Fibroblast of skin of right quadriceps (primary cell): ENCODE data around the gene NPS.

Source experiments
- DNase-seq: peaks from one replicate; pipeline ENCODE4 v3.0.0-alpha.2; 2013

Gene NPS, protein sequence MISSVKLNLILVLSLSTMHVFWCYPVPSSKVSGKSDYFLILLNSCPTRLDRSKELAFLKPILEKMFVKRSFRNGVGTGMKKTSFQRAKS

DNA sequence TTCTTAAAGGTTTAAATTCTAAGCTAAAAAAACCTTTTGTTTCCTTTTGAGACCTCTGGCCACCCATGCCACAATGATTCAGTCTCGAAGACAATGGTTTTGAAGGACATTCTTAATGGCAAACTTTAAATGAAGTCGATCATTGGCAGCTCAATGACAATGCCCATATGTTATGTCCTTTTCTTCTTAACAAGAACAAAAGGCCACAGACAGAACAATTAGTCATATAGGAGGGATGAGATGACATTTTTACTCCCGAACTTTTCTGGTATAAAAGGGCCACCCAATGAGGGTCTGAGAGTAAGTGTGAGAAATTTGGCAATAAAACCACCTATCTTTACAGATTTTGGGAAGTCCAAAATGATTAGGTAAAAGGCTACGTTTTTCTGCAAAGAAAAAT is at the start of gene NPS:
NPS (plus strand) TSS at position 301 of the 400 bp plus-strand sequence; CDS start at position 361, 60 bp downstream.
- DNase-seq: no peak

GRCh38 chr10:127500127-127500526 is 49.0 kb upstream of the NPS start:
- no peak for DNase-seq

- DNase-seq: no peak
Observed at GRCh38 chr10:127506094-127506493, 43.0 kb upstream of the NPS start.

DNA sequence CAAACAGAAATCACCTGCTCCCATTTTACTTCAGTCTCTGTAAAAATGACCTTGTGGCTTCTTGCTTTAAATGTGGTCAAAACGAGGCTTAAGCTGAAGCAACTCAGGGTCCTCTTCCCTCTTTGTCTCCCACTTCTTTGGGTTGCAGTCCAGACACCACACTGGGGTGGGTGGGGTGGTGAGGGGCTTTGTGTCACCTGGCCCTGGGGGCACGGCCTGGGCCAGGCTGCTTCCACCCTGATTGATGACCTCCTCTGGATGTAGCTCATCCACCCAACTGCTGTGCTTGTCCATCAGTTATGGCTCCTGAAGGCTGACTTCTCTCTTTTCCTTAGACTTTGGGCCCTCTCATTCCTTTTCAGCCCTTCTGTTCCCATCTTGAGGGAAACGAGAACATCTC is 26.8 kb upstream of the NPS start:
- no peak for DNase-seq

- no peak for DNase-seq
Observed at GRCh38 chr10:127523476-127523875, 25.6 kb upstream of the NPS start.

DNA sequence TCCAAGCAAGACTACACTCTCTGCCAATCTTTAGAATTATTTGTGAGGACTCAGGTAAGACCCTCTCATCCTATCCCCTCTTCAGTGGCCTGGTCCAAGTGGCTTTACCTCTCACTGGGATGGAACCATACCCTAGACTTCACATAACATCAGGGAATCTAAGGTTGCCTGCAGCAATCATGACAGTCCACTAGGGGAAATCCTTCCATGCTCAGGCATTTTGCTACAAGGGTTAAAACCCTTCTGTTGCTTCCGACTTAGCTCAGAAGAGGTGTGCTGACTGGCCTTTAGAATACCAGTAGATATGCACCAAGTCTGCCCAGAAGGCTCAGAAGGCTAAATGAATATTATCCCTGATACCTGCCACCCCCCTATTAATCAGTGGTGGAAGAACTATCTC is 24.9 kb upstream of the NPS start:
- no peak for DNase-seq

DNA sequence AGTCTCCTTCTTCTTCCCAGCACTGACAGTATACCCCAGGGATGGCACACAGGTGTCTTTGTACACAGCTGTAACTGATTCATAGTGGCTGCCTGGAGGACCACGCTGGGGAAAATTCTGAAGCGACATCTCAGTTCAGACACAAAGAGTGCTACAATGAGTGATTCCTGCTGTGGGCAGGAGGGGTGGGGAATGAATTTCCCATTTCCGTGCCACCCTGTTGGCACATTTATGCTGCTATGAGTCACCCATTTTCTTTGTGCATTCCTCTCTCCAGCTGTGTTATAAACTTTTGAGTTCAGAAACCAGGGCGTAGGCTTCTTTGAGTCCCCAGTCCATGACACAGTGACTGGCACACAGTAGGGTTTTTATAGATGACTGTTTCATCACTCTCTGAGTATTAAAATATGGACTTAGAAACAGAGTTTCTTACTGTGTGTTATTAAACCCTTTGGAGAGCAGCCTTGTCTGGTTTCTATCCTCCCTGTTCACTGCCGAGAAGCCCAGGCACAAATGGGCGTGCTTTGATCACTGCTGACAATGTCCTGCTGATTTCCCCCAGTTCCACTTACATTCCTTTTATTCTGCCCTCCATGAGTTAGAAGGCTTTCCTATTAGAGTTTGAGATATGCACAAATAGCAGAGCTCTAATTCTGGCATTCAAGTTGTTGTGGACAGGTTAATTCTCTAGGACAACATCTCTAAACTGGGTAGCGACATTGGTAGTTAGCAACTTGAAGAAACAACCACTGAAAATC is 24.0 kb upstream of the NPS start:
- no peak for DNase-seq

GRCh38 chr10:127525686-127526085 is 23.4 kb upstream of the NPS start:
- no peak for DNase-seq

- DNase-seq: no peak
Observed at GRCh38 chr10:127526161-127526560, 22.9 kb upstream of the NPS start.

GRCh38 chr10:127527320-127527719 is 21.8 kb upstream of the NPS start:
- no peak for DNase-seq

DNA sequence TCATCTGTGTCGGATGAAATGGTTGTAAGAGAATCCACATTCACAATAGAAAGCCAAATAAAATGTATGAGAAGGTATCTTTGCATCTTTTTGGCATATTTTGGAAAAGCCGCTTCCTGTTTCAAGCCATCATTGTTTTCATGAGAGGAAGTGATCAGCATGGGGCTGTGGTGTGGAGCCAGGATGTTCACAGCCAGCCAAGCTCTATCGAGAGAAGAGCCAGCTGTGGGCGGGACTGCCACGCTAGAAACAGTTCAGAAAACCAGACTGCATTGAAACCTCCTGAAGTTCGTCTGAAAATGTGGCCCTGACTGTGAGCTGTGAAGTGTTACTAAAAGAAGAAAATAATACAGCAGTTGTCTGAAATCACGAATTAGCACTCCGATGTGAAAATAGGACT is 21.2 kb upstream of the NPS start:
- no peak for DNase-seq

DNA sequence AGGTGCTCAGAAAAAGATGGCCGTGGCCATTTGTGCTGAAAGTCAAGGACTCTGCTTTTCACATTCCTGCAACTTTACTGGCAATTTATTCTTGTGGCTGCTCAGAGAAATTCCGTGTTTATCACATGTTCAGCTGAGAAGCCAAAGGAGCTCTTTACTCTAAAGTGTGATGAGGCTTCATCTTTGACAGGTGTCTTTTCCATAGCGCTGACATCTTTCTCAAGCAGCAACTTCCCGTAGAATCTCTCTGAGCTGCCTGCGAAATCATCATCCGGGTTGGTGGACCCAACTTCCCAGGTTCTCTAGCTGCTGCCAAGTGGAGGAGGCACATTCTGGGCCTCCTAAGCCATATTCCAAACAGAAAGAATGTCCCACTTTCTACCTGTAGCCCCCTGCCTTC is 16.9 kb upstream of the NPS start:
- DNase-seq: no peak

DNA sequence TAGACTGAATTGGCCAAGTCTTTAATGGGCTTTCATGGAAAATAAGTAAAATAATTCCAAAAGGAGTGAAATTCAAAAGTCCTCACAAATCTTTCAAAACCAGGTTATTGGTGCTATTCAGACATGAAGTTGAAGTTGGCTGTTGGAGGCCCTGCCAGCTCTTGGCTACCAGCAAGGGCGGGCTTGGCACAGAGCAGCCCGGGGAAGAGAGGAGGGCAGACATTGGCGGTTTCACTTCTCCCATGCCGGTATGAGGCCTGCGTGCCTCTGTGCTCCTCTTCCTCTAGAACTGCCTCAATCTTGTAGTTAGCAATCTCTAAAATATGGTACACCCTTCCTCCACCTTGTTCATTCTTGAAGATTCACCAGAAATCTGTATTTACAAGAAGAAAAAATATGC is 16.4 kb upstream of the NPS start:
- DNase-seq: no peak

DNA sequence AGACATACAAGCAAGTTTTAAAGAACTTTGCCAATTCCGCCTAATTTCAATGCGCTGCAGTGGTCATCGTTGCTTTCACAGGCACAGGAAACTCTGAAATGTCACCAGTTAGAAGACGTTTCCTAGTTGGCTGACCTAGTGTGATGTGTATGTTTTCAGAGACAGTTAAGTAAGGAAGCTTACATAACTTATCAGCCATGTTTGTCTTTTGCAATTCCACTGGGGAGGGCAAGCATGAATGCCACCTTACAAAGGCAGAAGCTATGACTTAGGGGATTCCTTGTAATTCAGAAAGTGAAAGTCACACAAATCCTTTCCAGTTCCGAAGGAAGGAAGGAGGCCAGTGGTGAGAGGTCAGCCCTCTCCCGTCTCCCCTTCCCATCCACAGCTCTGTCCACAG is 15.0 kb upstream of the NPS start:
- DNase-seq: no peak

GRCh38 chr10:127534496-127534895 is 14.6 kb upstream of the NPS start:
- no peak for DNase-seq

GRCh38 chr10:127535802-127536515 is 13.2 kb upstream of the NPS start:
- no peak for DNase-seq

DNA sequence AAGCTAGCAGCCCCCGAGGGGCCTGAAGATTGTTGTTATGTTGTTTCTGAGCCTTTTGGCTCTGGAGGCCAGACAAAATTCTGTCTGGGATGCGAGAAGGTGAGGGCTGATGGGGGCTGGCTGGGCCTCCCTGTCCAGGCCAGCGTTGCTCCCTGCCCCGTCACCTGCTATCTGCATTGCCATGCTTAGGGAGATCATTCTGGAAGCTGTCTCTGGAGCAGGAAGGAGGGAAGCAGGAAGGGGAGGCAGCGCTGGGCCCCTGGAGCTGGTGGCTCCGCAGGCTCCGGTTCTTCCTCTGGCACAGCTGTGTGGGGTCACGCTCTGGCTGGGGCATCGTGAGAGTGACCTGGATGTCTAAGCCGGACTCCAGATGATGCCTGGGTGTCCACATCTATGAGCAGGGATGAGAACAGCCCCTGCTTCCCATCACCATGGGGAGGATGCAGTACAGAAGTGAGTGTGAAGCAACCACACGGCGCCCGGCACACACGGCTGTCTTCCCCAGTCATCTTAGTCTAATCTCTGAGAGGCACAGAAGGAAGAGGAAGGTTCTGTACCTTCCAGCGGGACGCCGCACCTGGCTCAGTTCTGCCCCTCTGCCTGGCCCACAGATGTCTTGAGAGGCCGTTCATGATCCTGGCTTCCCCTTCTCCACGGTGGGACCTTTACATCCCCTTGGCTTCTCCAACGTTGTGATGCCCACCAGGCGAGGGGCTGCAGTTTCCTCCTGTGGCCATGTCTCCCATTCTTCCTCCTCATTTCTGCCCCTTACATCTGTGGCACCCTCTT is 11.9 kb upstream of the NPS start:
- no peak for DNase-seq

DNA sequence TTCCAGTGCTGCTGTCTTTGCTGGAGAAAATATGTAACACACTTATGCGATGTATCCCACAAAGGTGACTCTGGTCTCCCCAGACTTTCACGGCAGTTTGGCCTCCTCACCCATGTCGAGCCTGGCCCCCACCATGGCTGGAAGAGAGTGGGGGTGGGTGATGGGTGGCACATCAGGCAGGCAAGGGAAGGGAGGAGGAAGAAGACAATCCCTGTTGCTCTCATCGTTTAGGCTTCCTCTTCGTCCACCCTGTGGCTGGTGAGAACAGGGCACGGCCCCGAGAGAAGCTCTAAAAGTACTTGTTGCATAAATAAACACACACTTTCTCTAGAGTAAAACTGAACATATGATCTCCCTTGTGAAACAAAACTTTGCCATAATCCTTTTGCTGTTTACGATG is 11.2 kb upstream of the NPS start:
- no peak for DNase-seq

DNA sequence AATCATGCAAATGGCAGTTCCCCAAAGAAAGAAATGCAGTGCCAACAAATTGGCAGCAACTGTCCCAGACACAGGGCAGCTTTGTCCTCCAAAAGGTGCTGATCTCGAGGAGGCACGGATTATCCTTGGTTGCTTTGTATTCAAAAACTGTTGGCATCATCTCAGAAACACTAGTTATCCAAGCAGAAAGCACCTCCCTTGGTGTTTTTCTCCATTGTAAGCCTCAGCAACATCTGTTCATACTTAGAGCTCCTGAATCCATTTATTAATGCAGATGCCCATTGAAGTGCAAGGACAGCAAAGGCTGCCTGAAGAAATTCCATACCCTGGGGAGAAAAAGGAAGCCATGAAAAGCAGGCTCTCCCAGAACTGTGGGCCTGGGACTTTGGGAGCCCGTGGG is 1.1 kb upstream of the NPS start:
- no peak for DNase-seq

DNA sequence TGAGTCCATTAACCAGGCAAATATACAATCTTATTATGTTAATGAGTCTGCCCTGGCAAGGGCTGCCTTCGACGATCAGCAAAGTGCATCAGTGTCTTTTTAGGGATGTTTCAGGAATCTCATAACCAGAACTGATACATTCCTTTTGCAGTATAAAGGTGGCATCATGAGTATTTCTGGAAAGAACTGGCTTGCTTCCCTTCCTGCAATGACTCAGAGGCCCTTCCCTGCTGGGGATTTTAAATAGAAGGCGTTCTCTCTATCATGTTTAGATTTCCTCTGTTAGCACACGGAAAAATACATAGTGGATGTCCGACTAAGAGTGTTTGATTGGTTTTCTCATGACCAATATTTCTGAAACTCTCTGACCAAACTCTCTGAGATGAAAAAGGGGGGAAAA is 1.8 kb downstream of the NPS start:
- no peak for DNase-seq

DNA sequence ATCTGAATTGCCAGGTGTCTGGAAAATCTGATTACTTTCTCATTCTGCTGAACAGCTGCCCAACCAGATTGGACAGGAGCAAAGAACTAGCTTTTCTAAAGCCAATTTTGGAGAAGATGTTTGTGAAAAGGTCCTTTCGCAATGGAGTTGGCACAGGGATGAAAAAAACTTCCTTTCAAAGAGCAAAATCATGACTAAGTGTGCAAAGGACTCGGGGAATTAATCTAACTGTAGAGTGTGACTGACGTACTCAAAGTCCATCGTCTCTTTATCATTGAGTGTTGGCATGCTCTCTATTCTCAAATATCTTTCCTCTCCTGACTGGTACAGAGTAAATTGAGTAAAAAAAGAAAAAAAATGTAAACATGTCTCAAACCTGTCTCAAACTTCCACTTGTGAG is 3.3 kb downstream of the NPS start:
- no peak for DNase-seq

DNA sequence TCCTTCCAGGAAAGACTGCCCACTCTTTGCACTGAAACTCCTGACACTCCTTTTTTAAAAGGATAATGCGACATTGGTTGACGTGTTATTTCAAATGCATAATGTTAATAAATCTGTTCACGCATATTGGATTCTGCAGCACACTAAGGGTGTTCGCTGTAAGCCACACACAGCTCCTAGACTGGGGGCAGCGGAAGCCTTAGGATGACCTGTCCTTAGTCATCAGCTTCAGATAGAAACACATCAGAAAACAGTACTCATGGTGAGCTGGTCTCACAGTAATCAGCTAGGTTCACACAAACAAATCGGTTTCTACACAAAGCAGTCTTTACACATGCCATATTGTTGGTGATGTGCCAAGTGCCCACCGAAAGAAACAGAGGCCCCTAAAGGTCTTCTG is 4.3 kb downstream of the NPS start:
- DNase-seq: no peak

GRCh38 chr10:127556916-127557315 is 7.8 kb downstream of the NPS start:
- peak; percentile 5 for DNase-seq

- DNase-seq: no peak
Observed at GRCh38 chr10:127561647-127562046, 12.5 kb downstream of the NPS start.
